H1 (cell line): ENCODE results near the gene EMD. TPM values are rescaled to one million over a fixed set of nuclear protein-coding genes. Genes with fewer than 3 reads are reported as not detected.

ENCODE experiments used
- CTCF ChIA-PET: fragments of 300-600 bp; sonication (Branson Sonifier 250); formaldehyde crosslinking; loops from one replicate; lab custom pipeline; 2021; ENCODE audit not compliant: partially characterized antibody; lab: Charles Lee
- POLR2A ChIA-PET: fragments of 300-600 bp; sonication (Branson Sonifier 250); formaldehyde crosslinking; loops from one replicate; lab custom pipeline; 2021; ENCODE audit warnings: inconsistent platforms; ENCODE audit not compliant: partially characterized antibody; lab: Charles Lee
- DNase-seq, 2 experiments: peaks; one replicate each; pipeline versions ENCODE4 v3.0.0 to v3.0.0-alpha.2; 2010 to 2022; ENCODE audit warnings: low spot score in 2 of 2, low read depth in 1 of 2, mixed read lengths in 1 of 2
- FAIRE-seq: peaks from 2 replicates; lab custom pipeline; 2011; peaks lifted over from hg19 to GRCh38; lab: Jason Lieb, UNC
- H2AFZ ChIP-seq: 2 replicates; pipeline ENCODE4 v1.8.1; 2012; ENCODE audit warnings: low read length, inconsistent platforms
- H2AK5ac ChIP-seq: 2 replicates; pipeline ENCODE4 v1.6.1; 2013; ENCODE audit warnings: low read depth, low read length
- H2BK120ac ChIP-seq: replicated peaks from 2 replicates; pipeline ENCODE3; 2013; ENCODE audit warnings: low read depth, low read length, inconsistent platforms
- H2BK12ac ChIP-seq: 2 replicates; pipeline ENCODE4 v1.6.1; 2013; ENCODE audit warnings: low read depth, low read length
- H2BK15ac ChIP-seq: 2 replicates; pipeline ENCODE4 v1.6.1; 2013; ENCODE audit warnings: low read length
- H2BK20ac ChIP-seq: 2 replicates; pipeline ENCODE4 v1.6.1; 2013; ENCODE audit warnings: low read length
- H2BK5ac ChIP-seq: 2 replicates; pipeline ENCODE4 v1.6.1; 2013; ENCODE audit warnings: low read depth, low read length
- H3K14ac ChIP-seq: 2 replicates; pipeline ENCODE4 v1.6.1; 2013; ENCODE audit warnings: inconsistent platforms; ENCODE audit not compliant: insufficient read length
- H3K18ac ChIP-seq: 2 replicates; pipeline ENCODE4 v1.6.1; 2013; ENCODE audit warnings: low read length; ENCODE audit errors: extremely low read depth
- H3K23ac ChIP-seq: 2 replicates; pipeline ENCODE4 v1.6.1; 2013; ENCODE audit warnings: inconsistent platforms; ENCODE audit not compliant: insufficient read length
- H3K23me2 ChIP-seq: 2 replicates; pipeline ENCODE4 v1.6.1; 2013; ENCODE audit warnings: low read depth, low read length
- H3K27ac ChIP-seq: 2 replicates; pipeline ENCODE4 v1.6.1; 2011; ENCODE audit warnings: low read depth, low read length, inconsistent platforms
- H3K27me3 ChIP-seq, 4 experiments: replicated peaks in 1 of 4; 1 replicate in 1 of 4; 2 replicates in 3 of 4; pipeline versions ENCODE4 v1.6.1 to v1.8.1; 2011 to 2013; ENCODE audit warnings: low read length in 3 of 4, mild to moderate bottlenecking in 3 of 4, inconsistent platforms in 2 of 4, mixed read lengths in 2 of 4, moderate library complexity in 1 of 4; ENCODE audit not compliant: control insufficient read depth in 3 of 4, insufficient read depth in 3 of 4; ENCODE audit errors: extremely low read depth in 1 of 4
- H3K36me3 ChIP-seq, 4 experiments: 2 replicates each; pipeline versions ENCODE4 v1.6.1 to v1.8.1; 2011 to 2013; ENCODE audit warnings: mild to moderate bottlenecking in 4 of 4, low read length in 3 of 4, moderate library complexity in 2 of 4, control low read depth in 1 of 4, inconsistent platforms in 1 of 4; ENCODE audit not compliant: insufficient read depth in 4 of 4, control insufficient read depth in 2 of 4
- H3K4ac ChIP-seq: replicated peaks from 2 replicates; pipeline ENCODE3; 2013; ENCODE audit warnings: low read length, low read depth, mixed read lengths, inconsistent platforms; ENCODE audit not compliant: insufficient read length
- H3K4me1 ChIP-seq, 4 experiments: replicated peaks in 1 of 4; 1 replicate in 1 of 4; 2 replicates in 3 of 4; pipeline versions ENCODE4 v1.6.1 to v1.8.1; 2011 to 2013; ENCODE audit warnings: low read length in 3 of 4, inconsistent platforms in 2 of 4, mixed read lengths in 1 of 4; ENCODE audit not compliant: insufficient read depth in 4 of 4, control insufficient read depth in 3 of 4
- H3K4me2 ChIP-seq, 2 experiments: 2 replicates each; pipeline versions ENCODE4 v1.6.1 to v1.8.1; 2011 to 2013; ENCODE audit warnings: low read depth in 2 of 2, low read length in 2 of 2, control low read depth in 1 of 2, inconsistent platforms in 1 of 2, mild to moderate bottlenecking in 1 of 2; ENCODE audit not compliant: insufficient read depth in 1 of 2
- H3K4me3 ChIP-seq, 4 experiments: fragments of 200-600, 300-600 bp in 1 of 4; sonication (generic), shearing (Covaris generic), sonication (Bioruptor Twin) in 1 of 4; 2 replicates each; pipeline versions ENCODE4 v1.5.1 to v1.8.1; 2011 to 2016; ENCODE audit warnings: low read length in 4 of 4, low read depth in 3 of 4, control low read depth in 2 of 4, inconsistent platforms in 2 of 4, mild to moderate bottlenecking in 2 of 4, mixed read lengths in 1 of 4, moderate library complexity in 1 of 4; ENCODE audit not compliant: insufficient read depth in 2 of 4; ENCODE audit errors: extremely low read depth in 1 of 4
- H3K56ac ChIP-seq: replicated peaks from 2 replicates; pipeline ENCODE3; 2013; ENCODE audit warnings: low read depth, mild to moderate bottlenecking, mixed read lengths, low read length, inconsistent platforms; ENCODE audit not compliant: insufficient read length
- H3K79me1 ChIP-seq: 2 replicates; pipeline ENCODE4 v1.6.1; 2013; ENCODE audit warnings: low read depth, low read length, control low read depth
- H3K79me2 ChIP-seq, 2 experiments: 2 replicates each; pipeline versions ENCODE4 v1.6.1 to v1.8.1; 2012 to 2013; ENCODE audit warnings: low read length in 2 of 2, mild to moderate bottlenecking in 2 of 2, inconsistent platforms in 1 of 2; ENCODE audit not compliant: insufficient read depth in 2 of 2, control insufficient read depth in 1 of 2
- H3K9ac ChIP-seq, 4 experiments: replicated peaks in 1 of 4; 1 replicate in 1 of 4; 2 replicates in 3 of 4; pipeline versions ENCODE4 v1.6.1 to v1.8.1; 2011 to 2013; ENCODE audit warnings: low read depth in 3 of 4, low read length in 3 of 4, control low read depth in 2 of 4, mild to moderate bottlenecking in 2 of 4, moderate library complexity in 2 of 4, inconsistent platforms in 1 of 4; ENCODE audit errors: extremely low read depth in 1 of 4
- H3K9me3 ChIP-seq, 2 experiments: 2 replicates each; pipeline versions ENCODE4 v1.6.1 to v1.8.1; 2012 to 2013; ENCODE audit warnings: mild to moderate bottlenecking in 2 of 2, moderate library complexity in 2 of 2, control low read depth in 1 of 2, inconsistent platforms in 1 of 2, low read depth in 1 of 2, low read length in 1 of 2, mixed read lengths in 1 of 2; ENCODE audit not compliant: insufficient read depth in 2 of 2
- H4K20me1 ChIP-seq, 2 experiments: replicated peaks in 1 of 2; 2 replicates each; pipeline versions ENCODE3 to v1.8.1; 2011 to 2013; ENCODE audit warnings: inconsistent platforms in 2 of 2, low read length in 2 of 2, mild to moderate bottlenecking in 1 of 2; ENCODE audit not compliant: insufficient read depth in 2 of 2, control insufficient read depth in 1 of 2
- H4K5ac ChIP-seq: 2 replicates; pipeline ENCODE4 v1.6.1; 2013; ENCODE audit warnings: low read length, low read depth, mixed read lengths, inconsistent platforms; ENCODE audit not compliant: insufficient read length
- H4K8ac ChIP-seq: 2 replicates; pipeline ENCODE4 v1.8.0; 2013; ENCODE audit warnings: mild to moderate bottlenecking, moderate library complexity, low read length, inconsistent platforms; ENCODE audit not compliant: insufficient read depth; ENCODE audit errors: extremely low read depth
- H4K91ac ChIP-seq: replicated peaks from 2 replicates; pipeline ENCODE3; 2013; ENCODE audit warnings: low read length, mixed read lengths, inconsistent platforms; ENCODE audit not compliant: insufficient read length
- TAF1 ChIP-seq: IDR thresholded peaks from 2 replicates; pipeline ENCODE4 v1.6.1; 2011; ENCODE audit warnings: mild to moderate bottlenecking, low read depth, low read length
- TAF7 ChIP-seq: optimal IDR thresholded peaks from 2 replicates; pipeline ENCODE3; 2011; ENCODE audit warnings: low read depth, mild to moderate bottlenecking, inconsistent platforms, low read length, moderate library complexity, borderline replicate concordance
- TBP ChIP-seq: IDR thresholded peaks from 2 replicates; pipeline ENCODE4 v1.6.1; 2011; ENCODE audit warnings: low read depth, low read length, improper control_type of control experiment
- TCF12 ChIP-seq: IDR thresholded peaks from 2 replicates; pipeline ENCODE4 v1.6.1; 2011; ENCODE audit warnings: low read depth, mild to moderate bottlenecking, low read length
- USF2 ChIP-seq: IDR thresholded peaks from 2 replicates; pipeline ENCODE4 v1.6.1; 2011; ENCODE audit warnings: low read length, improper control_type of control experiment
- WGBS, 2 experiments: shearing (Covaris generic) in 1 of 2; methylation state at CpG; one replicate each; pipeline versions ENCODE4 v1.1.6 to v1.1.7; 2013 to 2015; ENCODE audit warnings: low lambda C conversion rate in 2 of 2, mixed read lengths in 2 of 2, inconsistent platforms in 1 of 2, low coverage in 1 of 2, missing lambda C conversion rate in 1 of 2; ENCODE audit not compliant: insufficient replicate concordance in 2 of 2, insufficient coverage in 1 of 2, insufficient read length in 1 of 2; ENCODE audit errors: extremely low coverage in 1 of 2, missing lambda C conversion rate in 1 of 2; 5-methylcytosine and 5-hydroxymethylcytosine counted together
- polyA plus RNA-seq, 7 experiments: library from polyadenylated mRNA; depleted of rRNA in 3 of 7; stranded (reverse) in 5 of 7; unstranded in 2 of 7; fragments of >200 nt in 5 of 7; fragments of 200-250 nt in 2 of 7; gene quantifications; 1 replicate in 5 of 7; 2 replicates in 1 of 7; 4 replicates in 1 of 7; pipeline versions ENCODE4 v1.2.1 to v1.2.3, GENCODE V29; 2011 to 2013; ENCODE audit warnings: missing spikeins in 2 of 7, mixed read lengths in 2 of 7
- total RNA-seq: library from RNA; stranded (reverse); fragmentation: NEBNext Ultra II Directional; extraction: Animal tissue kit (Norgen Biotek cat#: 25700); gene quantifications from 2 replicates; pipeline ENCODE4 v1.2.1, GENCODE V29; 2021

The EMD gene
- total and polyA plus RNA-seq, 2 of the 8 experiments (the other 6 are each of a cell fraction or from before 2014, with no cell fraction given), result 45.5 to 109 TPM

- 84% methylated on average over 2 of the region's 13 CpGs; no CpG with 5 or more reads in 1 of the 2 experiments for WGBS, 2 experiments
- H4K8ac ChIP-seq, result no peak overlapping the region; the same call in 1 of the 2 replicates
- no peaks in the 10 kb centered on the region for H3K9me3 ChIP-seq
- TF ChIP-seq TCF12 (no peak), TAF1 (no peak), USF2 (no peak), TAF7 (no peak), TBP (no peak)
- H3K23me2 ChIP-seq, result no peaks in the 10 kb centered on the region
- H3K27me3 ChIP-seq, result no peaks in the 10 kb centered on the region
- H2AFZ ChIP-seq, result no peak overlapping the region
- no peak overlapping the region for H2BK5ac ChIP-seq
- H3K14ac ChIP-seq, result no peak overlapping the region
- H4K5ac ChIP-seq, result no peak overlapping the region
- no peak overlapping the region for H3K4me2 ChIP-seq
- no peak overlapping the region for H2BK20ac ChIP-seq
- H3K79me2 ChIP-seq, result peaks cover 0 to 2% of the 10 kb centered on the region in 2 experiments; a peak in 1 of 4 replicates
- no peak overlapping the region for H3K56ac ChIP-seq
- H3K4me1 ChIP-seq, result no peaks in the 10 kb centered on the region
- no peak overlapping the region for H3K4me3 ChIP-seq
- no peak overlapping the region for H3K18ac ChIP-seq
- no peak overlapping the region for H3K23ac ChIP-seq
- H2AK5ac ChIP-seq, result no peak overlapping the region
- FAIRE-seq, result no peak
- no peak overlapping the region for H3K4ac ChIP-seq
- H4K91ac ChIP-seq, result no peak overlapping the region
- no peak for DNase-seq
- POLR2A ChIA-PET, result interaction anchor here (1.0 to 15.6 kb wide), 4 partner anchors 8 to 41 kb away, joined by 3 to 348 read pairs (median 29); partner anchors contain the start of gene RPL10
- no peak overlapping the region for H3K27ac ChIP-seq
- H2BK15ac ChIP-seq, result no peak overlapping the region
- no peak overlapping the region for H3K9ac ChIP-seq
- CTCF ChIA-PET, result interaction anchor here (0.9 kb wide), 1 partner anchor 17 kb away, joined by 3 read pairs; no protein-coding TSS in a partner anchor
- H2BK120ac ChIP-seq, result no peak overlapping the region
- H4K20me1 ChIP-seq, result peaks cover 7 to 46% of the 10 kb centered on the region in 2 experiments
- no peaks in the 10 kb centered on the region; the same call in 1 of the 2 replicates for H3K79me1 ChIP-seq
- peaks cover 44 to 97% (median 81%) of the 10 kb centered on the region in 4 experiments; a peak in 7 of 8 replicates for H3K36me3 ChIP-seq
- H2BK12ac ChIP-seq, result no peak overlapping the region
Measured at GRCh38 chrX:154356596-154356995, 22.5 kb upstream of the EMD start.
